PC-9 (cell line): ENCODE results near the gene CD6. TPM values are rescaled to one million over a fixed set of nuclear protein-coding genes. Genes with fewer than 3 reads are reported as not detected.

Experiments used
- BruUV-seq: library from RNA; stranded (reverse); fragments of 400-500 nt; replicated peaks from 2 replicates; lab custom pipeline; 2021; lab: Mats Ljungman, UMichigan
- CTCF ChIA-PET: fragments of 300-600 bp; sonication (Branson Sonifier 250); formaldehyde crosslinking; loops from one replicate; lab custom pipeline; 2022; ENCODE audit warnings: antibody characterized with exemption; lab: Charles Lee
- POLR2A ChIA-PET: fragments of 300-600 bp; sonication (Branson Sonifier 250); formaldehyde crosslinking; loops from one replicate; lab custom pipeline; 2022; ENCODE audit warnings: antibody characterized with exemption; ENCODE audit not compliant: unreplicated experiment; lab: Charles Lee
- DNase-seq, 2 experiments: peaks; one replicate each; pipeline versions ENCODE4 v3.0.0 to v3.0.0-alpha.2; 2015 to 2022; ENCODE audit warnings: mixed read lengths in 1 of 2
- H2AFZ ChIP-seq: fragments of 200-600 bp; sonication (generic); 2 replicates; pipeline ENCODE4 v1.8.1; 2017; ENCODE audit warnings: antibody characterized with exemption
- H3F3A ChIP-seq: fragments of 200-600 bp; sonication (generic); 2 replicates; pipeline ENCODE4 v1.8.1; 2017; ENCODE audit warnings: antibody characterized with exemption, mild to moderate bottlenecking, low read depth; ENCODE audit not compliant: insufficient read depth
- H3K27ac ChIP-seq: fragments of 200-600 bp; sonication (generic); 2 replicates; pipeline ENCODE4 v1.6.1; 2016; ENCODE audit warnings: mixed run types
- H3K27me3 ChIP-seq: fragments of 200-600 bp; sonication (generic); 2 replicates; pipeline ENCODE4 v1.6.1; 2016; ENCODE audit warnings: low read depth, mixed run types; ENCODE audit not compliant: insufficient read depth
- H3K36me3 ChIP-seq: fragments of 200-600 bp; sonication (generic); 2 replicates; pipeline ENCODE4 v1.6.1; 2016; ENCODE audit warnings: low read depth, mixed run types
- H3K4me1 ChIP-seq: fragments of 200-600 bp; sonication (generic); replicated peaks from 2 replicates; pipeline ENCODE4 v1.6.1; 2016; ENCODE audit warnings: mixed run types; ENCODE audit not compliant: insufficient read depth
- H3K4me2 ChIP-seq: fragments of 200-600 bp; sonication (generic); 2 replicates; pipeline ENCODE4 v1.6.1; 2017; ENCODE audit warnings: mixed run types
- H3K4me3 ChIP-seq: fragments of 200-600 bp; sonication (generic); 2 replicates; pipeline ENCODE4 v1.6.1; 2016; ENCODE audit warnings: mixed run types
- H3K79me2 ChIP-seq: fragments of 200-600 bp; sonication (generic); 2 replicates; pipeline ENCODE4 v1.6.1; 2017; ENCODE audit warnings: low read depth, mixed run types
- H3K9me2 ChIP-seq: fragments of 200-600 bp; sonication (generic); 2 replicates; pipeline ENCODE4 v1.8.1; 2017; ENCODE audit warnings: mild to moderate bottlenecking; ENCODE audit not compliant: insufficient read depth
- H3K9me3 ChIP-seq: fragments of 200-600 bp; sonication (generic); 2 replicates; pipeline ENCODE4 v1.8.1; 2016; ENCODE audit warnings: low read depth; ENCODE audit not compliant: insufficient read depth
- H4K20me1 ChIP-seq: fragments of 200-600 bp; sonication (generic); 2 replicates; pipeline ENCODE4 v1.8.1; 2017; ENCODE audit not compliant: insufficient read depth
- EZH2 ChIP-seq: fragments of 200-600 bp; sonication (generic); IDR thresholded peaks from 2 replicates; pipeline ENCODE4 v1.8.0; 2017; ENCODE audit warnings: antibody characterized with exemption, low read depth
- intact Hi-C: fragments of 100-400 bp; cut with micrococcal nuclease; formaldehyde crosslinking; loops from one replicate; pipeline ENCODE4 v1.10.0; 2022; ENCODE audit not compliant: unreplicated experiment
- total RNA-seq: library from RNA; stranded (reverse); gene quantifications from 2 replicates; pipeline ENCODE4 v1.2.3, GENCODE V29; 2021
- TF ChIP-seq, protein P1 (sequence below): fragments of 200-600 bp; sonication (generic); conservative IDR thresholded peaks from 2 replicates; pipeline ENCODE4 v1.6.1; 2017; ENCODE audit warnings: mixed run types, antibody characterized with exemption, mild to moderate bottlenecking, moderate library complexity

CD6 gene
- total RNA-seq, 1 experiment from 2014 or later = 0.74 TPM

DNA sequence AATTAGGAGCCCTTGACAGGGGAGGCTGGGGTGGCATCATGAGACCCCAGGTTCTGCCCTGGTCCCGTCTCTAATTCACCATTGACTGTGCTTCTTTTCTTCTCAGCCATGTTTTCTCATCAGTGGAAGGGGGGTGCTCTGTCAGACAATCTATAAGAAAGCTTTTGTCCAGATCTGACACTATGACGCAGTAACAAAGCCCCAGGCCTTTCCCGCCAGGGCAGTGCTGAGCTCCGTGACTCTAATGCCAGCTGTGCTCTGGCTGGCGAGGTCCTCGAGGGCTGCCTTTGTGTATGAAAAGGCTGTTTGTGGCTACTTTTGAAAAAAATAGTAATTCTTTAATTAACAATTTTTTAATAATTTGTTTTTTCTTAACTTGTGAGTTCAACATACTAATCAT, 3.2 kb downstream of the CD6 start:
- Histone ChIP-seq H3K4me3 (no peak overlapping the region), H3K27me3 (peaks cover 20% of the 10 kb centered on the region)
- intact Hi-C loops = no loop called here

GRCh38 chr11:60977224-60977623, 5.7 kb downstream of the CD6 start:
- no peaks in the 10 kb centered on the region for H3K4me1 ChIP-seq
- H3K27me3 ChIP-seq = peaks cover 20% of the 10 kb centered on the region
- ChIA-PET POLR2A (no interaction called here), CTCF (no interaction called here)
- H3K79me2 ChIP-seq = no peaks in the 10 kb centered on the region
- DNase-seq = no peak
- H3K9me2 ChIP-seq = no peaks in the 10 kb centered on the region
- H3K36me3 ChIP-seq = no peaks in the 10 kb centered on the region
- TF ChIP-seq, protein P1, sequence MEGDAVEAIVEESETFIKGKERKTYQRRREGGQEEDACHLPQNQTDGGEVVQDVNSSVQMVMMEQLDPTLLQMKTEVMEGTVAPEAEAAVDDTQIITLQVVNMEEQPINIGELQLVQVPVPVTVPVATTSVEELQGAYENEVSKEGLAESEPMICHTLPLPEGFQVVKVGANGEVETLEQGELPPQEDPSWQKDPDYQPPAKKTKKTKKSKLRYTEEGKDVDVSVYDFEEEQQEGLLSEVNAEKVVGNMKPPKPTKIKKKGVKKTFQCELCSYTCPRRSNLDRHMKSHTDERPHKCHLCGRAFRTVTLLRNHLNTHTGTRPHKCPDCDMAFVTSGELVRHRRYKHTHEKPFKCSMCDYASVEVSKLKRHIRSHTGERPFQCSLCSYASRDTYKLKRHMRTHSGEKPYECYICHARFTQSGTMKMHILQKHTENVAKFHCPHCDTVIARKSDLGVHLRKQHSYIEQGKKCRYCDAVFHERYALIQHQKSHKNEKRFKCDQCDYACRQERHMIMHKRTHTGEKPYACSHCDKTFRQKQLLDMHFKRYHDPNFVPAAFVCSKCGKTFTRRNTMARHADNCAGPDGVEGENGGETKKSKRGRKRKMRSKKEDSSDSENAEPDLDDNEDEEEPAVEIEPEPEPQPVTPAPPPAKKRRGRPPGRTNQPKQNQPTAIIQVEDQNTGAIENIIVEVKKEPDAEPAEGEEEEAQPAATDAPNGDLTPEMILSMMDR = no peak
- no peak for TF ChIP-seq EZH2
- no peak overlapping the region for H2AFZ ChIP-seq
- H3K4me2 ChIP-seq = no peak overlapping the region
- no peak overlapping the region for H3K27ac ChIP-seq
- H4K20me1 ChIP-seq = no peaks in the 10 kb centered on the region
- H3K4me3 ChIP-seq = no peak overlapping the region
- BruUV-seq = no TSS peak
- H3F3A ChIP-seq = no peaks in the 10 kb centered on the region
- intact Hi-C loops = no loop called here
- H3K9me3 ChIP-seq = no peaks in the 10 kb centered on the region

More for the DNA sequence above, 3.2 kb downstream of the CD6 start:
- Histone ChIP-seq H3K9me2 (no peaks in the 10 kb centered on the region), H3K9me3 (no peaks in the 10 kb centered on the region), H3K27ac (no peak overlapping the region), H4K20me1 (no peaks in the 10 kb centered on the region), H3K4me2 (no peak overlapping the region), H3F3A (no peaks in the 10 kb centered on the region), H3K36me3 (no peaks in the 10 kb centered on the region), H3K79me2 (no peaks in the 10 kb centered on the region), H2AFZ (no peak overlapping the region), H3K4me1 (no peaks in the 10 kb centered on the region)
- BruUV-seq = no TSS peak
- CTCF ChIA-PET = no interaction called here
- no peak for TF ChIP-seq EZH2
- POLR2A ChIA-PET = no interaction called here
- no peak for DNase-seq

GRCh38 chr11:60977836-60978235, 6.4 kb downstream of the CD6 start:
- Histone ChIP-seq H3K36me3 (no peaks in the 10 kb centered on the region), H3K79me2 (no peaks in the 10 kb centered on the region), H3K4me1 (no peaks in the 10 kb centered on the region), H3K9me3 (no peaks in the 10 kb centered on the region), H3K27me3 (peaks cover 15% of the 10 kb centered on the region), H3K9me2 (no peaks in the 10 kb centered on the region), H2AFZ (no peak overlapping the region), H4K20me1 (no peaks in the 10 kb centered on the region), H3K4me3 (no peak overlapping the region), H3F3A (no peaks in the 10 kb centered on the region), H3K27ac (no peak overlapping the region), H3K4me2 (no peak overlapping the region)
- CTCF ChIA-PET = no interaction called here
- no peak for DNase-seq
- TF ChIP-seq EZH2 = no peak
- TF ChIP-seq, protein P1 = no peak
- BruUV-seq = no TSS peak
- POLR2A ChIA-PET = no interaction called here
- intact Hi-C loops = no loop called here
